HCT116 (cell line): Measurements from ENCODE around the gene FAM229B. TPM values are rescaled to one million over a fixed set of nuclear protein-coding genes. Genes with fewer than 3 reads are reported as not detected.

ENCODE experiments used
- ATAC-seq: fragments of 200-7000 bp; cut with Tn5 transposase; 2 replicates; pipeline ENCODE4 v1.9.1; 2020; ENCODE audit warnings: mild to moderate bottlenecking, moderate library complexity
- BruUV-seq: library from RNA; stranded (reverse); fragments of 400-500 nt; replicated peaks from 2 replicates; lab custom pipeline; 2021; lab: Mats Ljungman, UMichigan
- CTCF ChIA-PET: fragments of 300-600 bp; sonication (Branson Sonifier 250); formaldehyde crosslinking; loops from one replicate; lab custom pipeline; 2021; ENCODE audit warnings: antibody characterized with exemption; lab: Charles Lee
- POLR2A ChIA-PET: fragments of 300-600, 350-600 bp; sonication (Branson Sonifier 250); formaldehyde crosslinking; loops from one replicate; lab custom pipeline; 2021; ENCODE audit warnings: antibody characterized with exemption; lab: Charles Lee
- RAD21 ChIA-PET, 2 experiments: fragments of 300-600 bp; sonication (Branson Sonifier 250); formaldehyde crosslinking; loops; one replicate each; lab custom pipeline; 2023; ENCODE audit warnings: low total read pairs in 2 of 2; ENCODE audit not compliant: uncharacterized antibody in 2 of 2, unreplicated experiment in 2 of 2, low non-redundant PET in 1 of 2; lab: Charles Lee
- DNase-seq: peaks from one replicate; pipeline ENCODE4 v3.0.0-alpha.2; 2010; ENCODE audit warnings: low read depth, low spot score
- H2AFZ ChIP-seq: fragments of 200-600 bp; shearing (Covaris generic), sonication (generic); 2 replicates; pipeline ENCODE4 v1.6.1; 2017; ENCODE audit warnings: low read depth, mixed run types, mixed read lengths, antibody characterized with exemption, low read length; ENCODE audit not compliant: poor library complexity, severe bottlenecking
- H3K27ac ChIP-seq: 2 replicates; pipeline ENCODE4 v1.5.1; 2012; ENCODE audit warnings: low read depth, low read length
- H3K27me3 ChIP-seq: fragments of 200-600 bp; sonication (generic); 2 replicates; pipeline ENCODE4 v1.6.1; 2016; ENCODE audit warnings: mixed run types, low read length, mixed read lengths; ENCODE audit not compliant: insufficient read depth
- H3K36me3 ChIP-seq, 2 experiments: fragments of 200-500 bp in 1 of 2; fragments of 200-600 bp in 1 of 2; sonication (Bioruptor generic) in 1 of 2; sonication (generic) in 1 of 2; 2 replicates each; pipeline versions ENCODE4 v1.5.1 to v1.6.1; 2014 to 2016; ENCODE audit warnings: low read length in 2 of 2, inconsistent platforms in 1 of 2, mixed read lengths in 1 of 2, mixed run types in 1 of 2; ENCODE audit not compliant: insufficient read depth in 2 of 2, control insufficient read depth in 1 of 2
- H3K4me1 ChIP-seq, 2 experiments: fragments of 200-600 bp in 1 of 2; sonication (generic) in 1 of 2; 2 replicates each; pipeline versions ENCODE4 v1.5.1 to v1.6.1; 2012 to 2017; ENCODE audit warnings: low read length in 2 of 2, inconsistent platforms in 1 of 2, mild to moderate bottlenecking in 1 of 2, mixed read lengths in 1 of 2, mixed run types in 1 of 2, moderate library complexity in 1 of 2; ENCODE audit not compliant: insufficient read depth in 2 of 2, control insufficient read depth in 1 of 2
- H3K4me2 ChIP-seq: fragments of 200-600 bp; sonication (generic); 2 replicates; pipeline ENCODE4 v1.6.1; 2017; ENCODE audit warnings: mixed run types, low read length, mixed read lengths
- H3K4me3 ChIP-seq, 2 experiments: fragments of 200-600 bp in 1 of 2; sonication (generic) in 1 of 2; replicated peaks in 1 of 2; 2 replicates each; pipeline ENCODE4 v1.5.1; 2011 to 2016; ENCODE audit warnings: low read length in 2 of 2, control low read depth in 1 of 2, low read depth in 1 of 2, mild to moderate bottlenecking in 1 of 2, mixed read lengths in 1 of 2, mixed run types in 1 of 2
- H3K79me2 ChIP-seq: fragments of 200-600 bp; sonication (generic); 2 replicates; pipeline ENCODE4 v1.6.1; 2017; ENCODE audit warnings: mild to moderate bottlenecking, mixed run types, low read length, moderate library complexity, mixed read lengths; ENCODE audit not compliant: insufficient read depth
- H3K9ac ChIP-seq: fragments of 200-600 bp; sonication (generic); 2 replicates; pipeline ENCODE4 v1.6.1; 2016; ENCODE audit warnings: low read length, mixed read lengths
- H3K9me2 ChIP-seq: fragments of 200-600 bp; sonication (generic), shearing (Covaris generic); 2 replicates; pipeline ENCODE4 v1.6.1; 2017; ENCODE audit warnings: mixed run types, mild to moderate bottlenecking, moderate library complexity; ENCODE audit not compliant: insufficient read depth
- H3K9me3 ChIP-seq, 2 experiments: fragments of 200-500 bp in 1 of 2; fragments of 200-600 bp in 1 of 2; sonication (Bioruptor generic) in 1 of 2; sonication (generic) in 1 of 2; 2 replicates each; pipeline ENCODE4 v1.6.1; 2014 to 2017; ENCODE audit warnings: low read length in 2 of 2, mixed read lengths in 2 of 2, inconsistent platforms in 1 of 2, low read depth in 1 of 2, mild to moderate bottlenecking in 1 of 2, mixed run types in 1 of 2, moderate library complexity in 1 of 2; ENCODE audit not compliant: control insufficient read depth in 1 of 2, insufficient read depth in 1 of 2
- H4K20me1 ChIP-seq: fragments of 200-600 bp; sonication (generic), shearing (Covaris generic); 2 replicates; pipeline ENCODE4 v1.6.1; 2017; ENCODE audit warnings: mixed run types, mild to moderate bottlenecking, moderate library complexity; ENCODE audit not compliant: insufficient read depth
- CEBPB ChIP-seq: IDR thresholded peaks from 2 replicates; pipeline ENCODE4 v1.6.1; 2012; ENCODE audit warnings: low read depth
- CTCF ChIP-seq, 3 experiments: fragments of 200-600 bp in 1 of 3; sonication (generic) in 1 of 3; IDR thresholded peaks in 2 of 3; conservative IDR thresholded peaks in 1 of 3; 2 replicates each; pipeline ENCODE4 v1.5.1; 2012 to 2017; ENCODE audit warnings: low read depth in 2 of 3, low read length in 2 of 3, antibody characterized with exemption in 1 of 3, borderline replicate concordance in 1 of 3, control low read depth in 1 of 3, mild to moderate bottlenecking in 1 of 3, mixed read lengths in 1 of 3, mixed run types in 1 of 3, moderate library complexity in 1 of 3; ENCODE audit not compliant: insufficient read depth in 1 of 3
- EGR1 ChIP-seq: IDR thresholded peaks from 2 replicates; pipeline ENCODE4 v1.6.1; 2012; ENCODE audit warnings: low read depth
- ELF1 ChIP-seq: IDR thresholded peaks from 2 replicates; pipeline ENCODE4 v1.6.1; 2012; ENCODE audit warnings: low read depth, borderline replicate concordance
- EZH2 ChIP-seq: fragments of 200-600 bp; sonication (generic); IDR thresholded peaks from 2 replicates; pipeline ENCODE4 v1.6.1; 2017; ENCODE audit warnings: antibody characterized with exemption, mixed run types
- FOSL1 ChIP-seq: IDR thresholded peaks from 2 replicates; pipeline ENCODE4 v1.6.1; 2012; ENCODE audit warnings: low read depth
- JUND ChIP-seq: IDR thresholded peaks from 2 replicates; pipeline ENCODE4 v1.6.1; 2012
- POLR2A ChIP-seq: IDR thresholded peaks from 2 replicates; pipeline ENCODE4 v1.7.0; 2011; ENCODE audit warnings: borderline replicate concordance; ENCODE audit not compliant: insufficient read depth, insufficient read length; ENCODE audit errors: extremely low read depth
- SP1 ChIP-seq: IDR thresholded peaks from 2 replicates; pipeline ENCODE4 v1.6.1; 2012; ENCODE audit warnings: low read depth
- ZFX ChIP-seq: fragments of 450-650 bp; IDR thresholded peaks from 2 replicates; pipeline ENCODE4 v1.6.1; 2017
- intact Hi-C: fragments of 100-400 bp; cut with micrococcal nuclease; formaldehyde crosslinking; loops from 2 replicates; pipeline ENCODE4 v1.10.0; 2022
- total RNA-seq: library from RNA; stranded (reverse); gene quantifications from one replicate; pipeline ENCODE4 v1.2.1, GENCODE V29; 2021; ENCODE audit not compliant: unreplicated experiment
- TF ChIP-seq, protein P1 (sequence below): IDR thresholded peaks from 2 replicates; pipeline ENCODE4 v1.6.1; 2012

The FAM229B gene
- total RNA-seq, 1 experiment from 2014 or later, result 11.4 TPM

DNA sequence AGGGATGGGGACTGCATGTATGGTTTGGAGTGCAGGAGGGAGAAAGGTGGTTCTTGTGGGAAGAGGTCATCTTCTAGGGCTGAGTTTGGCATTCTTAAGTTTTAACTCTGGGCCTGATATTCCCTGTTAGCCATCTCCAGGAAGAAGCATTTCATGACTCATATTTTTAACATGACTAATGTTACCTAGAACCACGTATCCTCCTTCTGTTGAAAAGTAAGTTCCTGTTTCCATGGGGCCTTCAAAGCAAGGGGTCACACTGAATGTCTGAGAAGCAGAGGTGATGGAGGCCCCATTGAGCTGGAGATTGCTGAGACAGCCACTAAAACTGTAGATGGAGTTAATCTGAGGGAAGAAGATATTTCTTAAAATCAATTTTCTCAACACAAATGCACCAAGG, 30.2 kb downstream of the FAM229B start:
- POLR2A ChIA-PET, result no interaction called here
- BruUV-seq, result no TSS peak
- no peak for ATAC-seq

GRCh38 chr6:112118034-112118433, 30.6 kb downstream of the FAM229B start:
- intact Hi-C loops, result no loop called here
- Histone ChIP-seq H3K27ac (no peak overlapping the region), H3K4me3 (no peak overlapping the region), H3K9me3 (no peaks in the 10 kb centered on the region), H3K9ac (no peak overlapping the region), H3K27me3 (no peaks in the 10 kb centered on the region), H3K79me2 (no peaks in the 10 kb centered on the region), H3K4me2 (peak overlapping the region; percentile 42; the same call in 1 of the 2 replicates), H3K36me3 (no peaks in the 10 kb centered on the region), H4K20me1 (no peaks in the 10 kb centered on the region), H2AFZ (peak overlapping the region; percentile 65), H3K9me2 (no peaks in the 10 kb centered on the region), H3K4me1 (peaks cover 0 to 12% of the 10 kb centered on the region in 2 experiments; a peak in 2 of 4 replicates)
- ATAC-seq (no peak), DNase-seq (no peak)
- ChIA-PET CTCF (no interaction called here), POLR2A (no interaction called here), RAD21 (no interaction called here)
- BruUV-seq, result no TSS peak
- TF ChIP-seq POLR2A (no peak), EGR1 (no peak), CTCF (IDR thresholded peaks at IDR 0.05 in 2 of 3, conservative IDR thresholded peaks at IDR 0.05 in 1 of 3; ENCODE audit: borderline replicate concordance in 1 of 3, insufficient read depth in 1 of 3, low read depth in 2 of 3, low read length in 2 of 3) (no peak), CEBPB (no peak), ZFX (no peak), SP1 (no peak)
- TF ChIP-seq, protein P1, sequence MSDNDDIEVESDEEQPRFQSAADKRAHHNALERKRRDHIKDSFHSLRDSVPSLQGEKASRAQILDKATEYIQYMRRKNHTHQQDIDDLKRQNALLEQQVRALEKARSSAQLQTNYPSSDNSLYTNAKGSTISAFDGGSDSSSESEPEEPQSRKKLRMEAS, result no peak

More for the DNA sequence above, 30.2 kb downstream of the FAM229B start:
- DNase-seq, result no peak
- Histone ChIP-seq H3K27me3 (no peaks in the 10 kb centered on the region), H2AFZ (peak overlapping the region; percentile 65), H3K27ac (no peak overlapping the region), H3K79me2 (no peaks in the 10 kb centered on the region), H3K4me3 (no peak overlapping the region), H3K36me3 (no peaks in the 10 kb centered on the region), H3K9me3 (no peaks in the 10 kb centered on the region), H3K4me1 (peaks cover 0 to 12% of the 10 kb centered on the region in 2 experiments; a peak in 2 of 4 replicates), H4K20me1 (no peaks in the 10 kb centered on the region), H3K9me2 (no peaks in the 10 kb centered on the region), H3K4me2 (peak overlapping the region; percentile 42), H3K9ac (no peak overlapping the region)
- intact Hi-C loops, result no loop called here
- CTCF ChIA-PET, result no interaction called here
- RAD21 ChIA-PET, result no interaction called here
- no peak; the same call in 1 of the 2 replicates for TF ChIP-seq ELF1
- no peak for TF ChIP-seq CTCF (IDR thresholded peaks at IDR 0.05 in 2 of 3, conservative IDR thresholded peaks at IDR 0.05 in 1 of 3; ENCODE audit: borderline replicate concordance in 1 of 3, insufficient read depth in 1 of 3, low read depth in 2 of 3, low read length in 2 of 3)
- TF ChIP-seq JUND, result peak; percentile 44; the same call in 1 of the 2 replicates
- TF ChIP-seq FOSL1, result peak; percentile 45; the same call in 1 of the 2 replicates
- TF ChIP-seq EZH2, result no peak
